HG02885 (cell line): ENCODE data around the gene DNMT3A.

Experiments used
- ATAC-seq: cut with Tn5 transposase; IDR thresholded peaks from one replicate; pipeline ENCODE4 v1.9.1; 2021; ENCODE audit warnings: mild to moderate bottlenecking; ENCODE audit not compliant: unreplicated experiment, poor library complexity

DNMT3A gene

DNA sequence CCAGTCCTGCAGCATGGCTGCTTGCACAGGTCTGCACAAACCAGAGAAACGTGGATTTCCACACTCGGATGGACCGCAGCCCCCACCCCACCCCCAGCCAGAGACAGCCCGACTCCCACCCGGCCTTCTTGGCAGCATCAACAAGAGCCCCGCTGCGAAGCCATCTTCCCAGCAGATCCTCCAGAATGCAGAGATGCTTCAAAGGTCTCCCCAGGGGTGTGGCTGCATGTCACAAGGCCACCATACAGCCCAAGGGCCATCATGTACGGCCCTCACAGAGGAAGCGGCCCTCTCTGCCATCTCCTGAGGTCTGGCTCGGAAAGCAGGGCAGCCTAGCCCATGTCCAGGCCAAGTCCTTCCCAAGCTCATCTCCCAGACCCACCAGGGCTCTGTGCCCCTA is 11.5 kb downstream of the DNMT3A start:
- no peak for ATAC-seq

DNA sequence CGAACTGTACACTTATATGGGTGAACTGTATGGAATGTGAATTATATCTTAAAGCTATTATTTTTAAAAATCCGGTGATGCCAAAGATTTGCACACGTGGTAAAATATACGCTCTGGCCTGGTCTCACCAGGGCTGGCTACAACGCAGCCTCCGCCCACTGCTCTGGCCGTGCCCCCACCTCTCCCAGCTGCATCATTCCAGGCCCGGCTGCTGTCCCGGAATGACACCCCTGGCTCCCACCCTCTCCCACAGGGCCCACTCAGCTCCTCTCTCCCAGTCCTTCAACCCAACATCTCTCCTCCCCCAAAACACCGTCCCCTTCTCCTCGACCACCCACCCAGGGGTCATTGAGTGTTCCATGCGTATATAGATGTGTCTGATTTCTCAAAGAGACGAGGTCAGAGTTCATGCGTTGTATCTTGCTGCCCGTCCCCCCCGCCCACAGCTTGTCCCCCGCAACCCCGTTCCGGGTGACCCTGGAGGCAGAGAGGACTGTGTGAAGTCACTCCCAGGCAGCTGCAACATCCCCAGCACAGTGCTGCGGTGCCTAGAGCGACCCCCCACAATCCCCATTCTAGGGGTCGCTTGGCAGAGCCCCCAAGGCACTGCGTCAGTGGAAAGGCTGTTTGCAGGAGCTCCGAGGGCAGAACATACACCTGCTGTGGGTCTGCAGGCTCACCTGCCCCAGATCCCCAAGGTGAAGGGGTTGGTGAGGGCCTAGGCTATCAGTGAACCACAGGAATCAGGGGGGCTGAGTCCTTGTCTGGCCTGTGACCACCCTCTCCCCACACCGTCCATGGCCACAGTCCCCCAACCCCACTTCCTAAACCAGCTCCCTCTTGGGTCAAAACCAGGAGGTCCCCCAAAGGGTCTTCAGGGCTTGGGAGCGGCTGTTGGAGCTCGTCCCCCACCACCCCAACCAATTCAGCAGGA is 13.3 kb downstream of the DNMT3A start:
- ATAC-seq, result no peak

GRCh38 chr2:25326326-25327013 is 15.3 kb downstream of the DNMT3A start:
- no peak for ATAC-seq

DNA sequence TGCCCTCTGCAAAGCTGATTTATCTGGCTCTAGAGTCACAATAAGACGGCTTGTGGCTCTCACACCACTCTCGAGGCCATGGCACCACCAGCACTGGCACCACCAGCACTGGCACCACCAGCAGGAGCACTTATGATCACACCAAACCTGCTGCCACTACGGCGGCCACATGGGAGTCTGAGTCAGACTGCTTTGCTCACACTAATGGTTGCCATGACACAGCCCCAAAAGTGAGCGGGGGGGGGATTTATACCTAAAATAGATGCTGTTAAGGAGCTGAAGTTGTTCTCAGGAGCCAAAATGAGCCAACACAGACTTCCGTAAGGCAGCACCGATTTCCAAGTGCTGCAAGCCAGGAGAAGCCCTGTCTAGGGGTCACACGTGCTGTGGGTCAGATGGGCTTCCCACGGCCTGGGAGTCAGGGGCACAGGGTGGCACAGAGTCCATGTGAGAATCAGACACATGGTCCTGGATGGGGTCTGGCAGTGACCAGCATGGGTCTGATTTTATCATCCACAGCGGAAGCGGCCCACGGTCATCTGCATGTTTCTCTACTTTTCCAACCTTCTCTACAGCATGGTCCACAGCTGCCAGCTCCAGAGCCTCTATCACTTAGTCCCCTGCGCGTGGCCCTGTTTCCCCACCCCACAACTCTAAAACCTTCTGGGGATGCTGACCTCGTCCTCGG is 16.7 kb downstream of the DNMT3A start:
- no peak for ATAC-seq

DNA sequence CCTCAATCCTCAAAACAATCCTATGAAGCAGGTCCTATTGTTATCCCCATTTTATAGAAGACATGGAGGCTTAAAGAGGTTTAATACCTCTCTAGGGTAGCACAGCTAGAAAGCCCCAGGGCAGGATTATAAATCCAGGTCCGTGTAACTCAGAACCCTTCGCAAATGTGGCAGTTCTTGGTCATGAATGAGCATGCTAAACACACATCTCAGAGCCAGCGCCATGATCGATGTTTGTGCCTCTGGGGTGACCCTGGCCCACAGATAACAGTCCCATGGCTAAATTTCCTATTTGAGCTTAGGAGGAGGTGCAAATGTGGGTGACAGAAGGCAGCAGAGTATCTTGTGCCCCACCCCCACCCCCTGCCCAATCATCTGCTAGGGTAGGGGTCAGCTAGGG is 17.5 kb downstream of the DNMT3A start:
- ATAC-seq, result no peak

- no peak for ATAC-seq
These were observed 18.0 kb downstream of the DNMT3A start for GRCh38 chr2:25323610-25324189.

- peak; percentile 45 for ATAC-seq
These were observed 18.6 kb downstream of the DNMT3A start for GRCh38 chr2:25323042-25323514.

GRCh38 chr2:25322312-25322711 is 19.4 kb downstream of the DNMT3A start:
- no peak for ATAC-seq

GRCh38 chr2:25320077-25320476 is 21.6 kb downstream of the DNMT3A start:
- ATAC-seq, result peak; percentile 43

DNA sequence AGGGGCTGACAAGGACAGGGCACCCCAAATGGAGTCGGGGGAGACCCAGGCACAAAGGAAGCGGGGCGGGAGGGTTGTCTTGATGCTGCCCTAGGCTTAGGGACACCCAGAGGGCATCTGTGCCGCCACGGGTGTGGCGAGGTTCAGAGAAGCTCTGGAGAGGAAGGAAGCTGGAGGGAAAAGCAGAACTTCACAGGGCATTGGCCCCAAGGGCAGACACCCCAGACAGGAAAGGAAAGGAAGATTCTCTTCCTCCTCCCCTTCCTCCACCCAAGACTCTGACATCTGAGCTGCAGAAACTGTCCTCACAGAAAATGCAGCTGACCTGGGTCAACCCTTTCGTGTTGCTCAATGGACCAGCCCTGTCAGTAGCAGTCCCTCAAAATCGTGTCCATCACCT is 25.6 kb downstream of the DNMT3A start:
- no peak for ATAC-seq

GRCh38 chr2:25315316-25315680 is 26.4 kb downstream of the DNMT3A start:
- no peak for ATAC-seq

GRCh38 chr2:25314514-25315315 is 27.0 kb downstream of the DNMT3A start:
- peak; percentile 86 for ATAC-seq

GRCh38 chr2:25313711-25314513 is 27.8 kb downstream of the DNMT3A start:
- ATAC-seq, result peak; percentile 31

DNA sequence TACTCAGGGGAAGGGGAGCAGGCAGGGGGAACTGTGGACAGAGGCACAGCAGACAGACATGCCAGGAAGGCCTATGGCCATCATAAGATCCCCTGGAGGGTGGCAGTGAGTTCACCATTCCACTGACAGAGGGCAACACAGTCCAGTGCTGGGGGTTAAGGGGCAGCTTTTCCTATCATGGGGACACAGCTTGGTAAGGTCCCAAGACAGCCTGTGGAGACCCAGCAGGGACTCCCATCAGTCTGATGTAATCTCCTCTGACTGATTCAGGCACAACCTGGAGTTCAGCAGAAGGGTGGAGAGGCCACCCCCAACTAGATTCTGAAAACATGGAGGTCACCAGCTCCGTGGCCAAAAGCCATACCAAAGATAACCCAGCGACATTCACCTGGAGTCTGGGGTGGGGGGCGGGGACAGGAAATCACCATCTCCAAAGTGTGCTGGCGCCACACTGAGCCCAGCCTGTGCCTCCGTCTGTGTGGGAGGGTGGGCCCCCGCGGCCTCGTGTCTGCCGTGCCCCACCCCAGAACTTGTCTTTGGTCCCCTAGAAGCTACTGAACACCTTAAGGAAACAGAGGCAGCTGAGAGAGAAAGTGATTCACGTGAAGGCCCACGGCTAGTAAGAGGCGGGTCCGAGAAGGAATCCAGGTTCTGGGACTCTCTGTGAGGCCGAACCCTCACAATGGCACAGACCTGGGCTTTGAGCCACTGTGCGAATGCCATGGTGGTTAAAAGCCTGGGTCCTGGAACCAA is 28.6 kb downstream of the DNMT3A start:
- ATAC-seq, result no peak

GRCh38 chr2:25311865-25312575 is 29.7 kb downstream of the DNMT3A start:
- ATAC-seq, result no peak

- no peak for ATAC-seq
These were observed 30.5 kb downstream of the DNMT3A start for GRCh38 chr2:25310965-25311864.

DNA sequence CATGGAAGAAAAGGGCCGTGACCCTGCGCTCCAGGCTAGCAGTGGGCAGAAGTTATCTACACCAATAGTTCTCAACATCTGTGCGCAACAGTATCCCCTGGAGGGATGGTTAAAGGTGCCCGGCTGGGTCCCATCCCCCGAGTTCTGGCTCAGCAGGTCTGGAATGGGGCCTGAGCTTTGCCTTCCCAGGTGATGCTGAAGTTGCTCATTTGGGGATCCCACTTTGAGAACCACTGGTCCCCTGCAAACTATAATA is 31.1 kb downstream of the DNMT3A start:
- no peak for ATAC-seq
